Measurements from ENCODE around the gene MCM9. TPM values are rescaled to one million over a fixed set of nuclear protein-coding genes. Genes with fewer than 3 reads are reported as not detected.
"Not testable (repeated sequence)": the region's sequence is repeated elsewhere in the genome, so short reads cannot be mapped to it uniquely, and the experiment has no call there.

MCM9 gene
- total and polyA plus RNA-seq, 5 donors: 2.0 to 8.0 (median 7.2) TPM

DNA sequence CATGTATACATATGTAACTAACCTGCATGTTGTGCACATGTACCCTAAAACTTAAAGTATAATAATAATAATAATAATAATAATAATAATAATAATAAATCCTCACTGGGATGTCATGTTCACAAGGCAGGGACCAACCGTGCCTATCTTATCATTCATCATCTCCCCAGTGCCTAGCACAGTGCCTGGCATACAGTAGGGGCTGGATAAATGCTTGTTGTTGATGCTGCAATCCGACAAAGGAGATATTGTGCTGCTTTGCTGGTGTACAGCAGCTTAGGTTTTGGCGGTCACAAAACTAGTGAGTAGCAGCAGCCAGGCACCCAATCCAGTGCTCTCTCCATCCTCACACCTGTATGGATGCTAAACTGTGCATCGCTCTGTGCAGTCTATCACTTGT is 135.1 kb downstream of the MCM9 start:
- intact Hi-C loops (cut with DNase I): no loop called here
- H3K4me3 ChIP-seq (ENCODE audit: low read length): no peak overlapping the region
- H3K4me1 ChIP-seq (ENCODE audit: control insufficient read depth, insufficient read depth, low read length): no peaks in the 10 kb centered on the region
- H3K9me3 ChIP-seq (ENCODE audit: control insufficient read depth, low read length): no peaks in the 10 kb centered on the region
- WGBS: 92% methylated on average over 4 of the region's 4 CpGs
- H3K27me3 ChIP-seq (ENCODE audit: control insufficient read depth, insufficient read depth): no peaks in the 10 kb centered on the region
- H3K27ac ChIP-seq (ENCODE audit: low read length): no peak overlapping the region
- DNase-seq (no peak), ATAC-seq (no peak)

DNA sequence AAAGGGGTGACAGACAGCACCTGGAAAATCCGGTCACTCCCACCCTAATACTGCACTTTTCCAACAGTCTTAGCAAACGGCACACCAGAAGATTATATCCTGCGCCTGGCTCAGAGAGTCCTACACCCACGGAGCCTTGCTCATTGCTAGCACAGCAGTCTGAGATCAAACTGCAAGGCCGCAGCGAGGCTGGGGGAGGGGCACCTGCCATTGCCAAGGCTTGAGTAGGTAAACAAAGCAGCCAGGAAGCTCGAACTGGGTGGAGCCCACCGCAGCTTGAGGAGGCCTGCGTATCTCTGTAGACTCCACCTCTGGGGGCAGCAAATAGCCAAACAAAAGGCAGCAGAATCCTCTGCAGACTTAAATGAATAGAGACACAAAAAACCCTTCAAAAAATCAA is 138.4 kb downstream of the MCM9 start:
- H3K9me3 ChIP-seq (ENCODE audit: control insufficient read depth, low read length); ATAC-seq; H3K4me1 ChIP-seq (ENCODE audit: control insufficient read depth, insufficient read depth, low read length); H3K27me3 ChIP-seq (ENCODE audit: control insufficient read depth, insufficient read depth); intact Hi-C loops (cut with DNase I); H3K27ac ChIP-seq (ENCODE audit: low read length); H3K4me3 ChIP-seq (ENCODE audit: low read length): not testable (repeated sequence)
- DNase-seq: peak; percentile 20 to 74 (median 67)
- WGBS: 73% methylated on average over 9 of the region's 9 CpGs

DNA sequence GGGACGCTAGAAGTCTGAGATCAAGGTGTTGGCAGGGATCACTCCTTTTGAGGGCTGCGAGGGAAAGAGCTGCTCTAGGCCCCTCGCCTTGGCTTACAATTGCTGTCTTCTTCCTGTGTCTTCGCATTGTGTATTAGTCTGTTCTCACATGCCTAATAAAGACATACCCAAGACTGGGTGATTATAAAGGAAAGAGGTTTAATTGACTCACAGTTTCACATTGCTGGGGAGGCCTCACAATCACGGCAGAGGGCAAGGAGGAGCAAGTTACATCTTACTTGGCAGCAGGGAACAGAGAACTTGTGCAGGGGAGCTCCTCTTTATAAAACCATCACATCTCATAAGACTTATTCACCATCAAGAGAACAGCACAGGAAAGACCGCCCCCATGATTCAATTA is 143.5 kb downstream of the MCM9 start:
- intact Hi-C loops (cut with DNase I): no loop called here
- Histone ChIP-seq H3K9me3 (ENCODE audit: control insufficient read depth, low read length) (no peaks in the 10 kb centered on the region), H3K4me3 (ENCODE audit: low read length) (no peak overlapping the region), H3K4me1 (ENCODE audit: control insufficient read depth, insufficient read depth, low read length) (no peaks in the 10 kb centered on the region), H3K27ac (ENCODE audit: low read length) (no peak overlapping the region), H3K27me3 (ENCODE audit: control insufficient read depth, insufficient read depth) (no peaks in the 10 kb centered on the region)
- ATAC-seq: no peak
- whole genome bisulfite sequencing: 95% methylated on average over 6 of the region's 6 CpGs
- no peak for DNase-seq

DNA sequence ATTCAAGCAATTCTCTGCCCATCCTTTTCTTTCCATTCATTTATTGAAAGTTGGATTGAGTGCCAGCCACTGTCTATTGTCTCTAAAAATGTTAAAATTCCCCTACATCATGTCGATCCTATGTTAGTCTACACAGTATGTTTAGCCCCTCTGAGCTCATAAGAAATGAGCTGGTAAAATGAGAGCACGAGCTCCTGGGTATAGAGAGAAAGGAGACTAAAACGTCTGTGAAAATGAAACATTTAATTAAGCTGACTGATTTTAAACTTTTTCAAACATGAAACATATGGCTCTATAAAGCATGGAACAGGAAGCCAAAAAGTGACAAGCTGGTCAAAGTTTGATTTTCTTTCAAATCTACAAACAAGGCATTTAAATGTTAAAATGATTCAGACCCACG is 145.0 kb downstream of the MCM9 start:
- H3K27ac ChIP-seq (ENCODE audit: low read length): no peak overlapping the region
- no peak overlapping the region for H3K4me3 ChIP-seq (ENCODE audit: low read length)
- H3K9me3 ChIP-seq (ENCODE audit: control insufficient read depth, low read length): no peaks in the 10 kb centered on the region
- 66% methylated on average over 4 of the region's 4 CpGs for WGBS
- H3K4me1 ChIP-seq (ENCODE audit: control insufficient read depth, insufficient read depth, low read length): no peaks in the 10 kb centered on the region
- DNase-seq (no peak), ATAC-seq (no peak)
- intact Hi-C loops (cut with DNase I): no loop called here
- no peaks in the 10 kb centered on the region for H3K27me3 ChIP-seq (ENCODE audit: control insufficient read depth, insufficient read depth)

DNA sequence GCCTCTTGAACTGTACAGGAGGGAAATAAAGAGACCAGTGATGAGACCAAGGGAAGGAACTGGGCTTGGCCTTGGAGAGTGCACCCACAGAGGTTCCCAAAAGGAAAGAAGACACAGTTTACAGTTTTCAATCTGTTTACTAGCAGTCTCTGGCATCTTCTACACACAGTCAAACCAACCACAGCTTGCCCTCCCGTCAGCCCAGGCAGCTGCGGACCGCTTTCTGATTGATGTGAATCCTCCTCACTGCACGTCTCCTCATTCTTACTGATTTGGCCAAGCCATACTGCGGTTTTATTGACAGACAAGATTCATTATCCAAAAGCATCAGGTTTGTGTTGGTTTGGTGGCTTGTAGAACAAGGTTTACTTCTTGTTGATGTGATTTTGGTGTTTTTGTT is 145.5 kb downstream of the MCM9 start:
- Histone ChIP-seq H3K4me3 (ENCODE audit: low read length) (no peak overlapping the region), H3K27ac (ENCODE audit: low read length) (no peak overlapping the region), H3K27me3 (ENCODE audit: control insufficient read depth, insufficient read depth) (no peaks in the 10 kb centered on the region), H3K9me3 (ENCODE audit: control insufficient read depth, low read length) (no peaks in the 10 kb centered on the region), H3K4me1 (ENCODE audit: control insufficient read depth, insufficient read depth, low read length) (peaks cover 3% of the 10 kb centered on the region)
- DNase-seq (no peak), ATAC-seq (no peak)
- intact Hi-C loops (cut with DNase I): no loop called here
- 97% methylated on average over 5 of the region's 5 CpGs for WGBS

DNA sequence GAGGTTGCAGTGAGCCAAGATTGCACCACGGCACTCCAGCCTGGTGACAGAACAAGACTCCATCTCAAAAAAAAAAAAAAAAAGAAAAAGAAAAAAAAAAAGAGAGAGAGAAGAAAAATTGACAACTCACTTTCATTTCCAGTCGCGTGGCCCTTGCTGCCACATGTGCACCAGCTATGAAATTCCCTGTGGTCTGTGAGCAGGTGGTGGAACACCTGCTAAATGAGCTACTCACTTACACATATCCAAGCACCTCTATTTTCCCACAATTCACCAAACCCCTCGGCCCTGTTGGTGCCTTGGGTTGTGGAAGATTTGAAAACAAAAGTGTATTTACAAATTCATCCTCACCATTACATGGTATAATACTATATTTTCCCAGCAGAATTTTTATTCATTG is 146.3 kb downstream of the MCM9 start:
- ATAC-seq (no peak), DNase-seq (no peak)
- H3K27ac ChIP-seq (ENCODE audit: low read length): no peak overlapping the region
- 91% methylated on average over 4 of the region's 4 CpGs for WGBS
- peaks cover 3% of the 10 kb centered on the region for H3K4me1 ChIP-seq (ENCODE audit: control insufficient read depth, insufficient read depth, low read length)
- H3K9me3 ChIP-seq (ENCODE audit: control insufficient read depth, low read length): no peaks in the 10 kb centered on the region
- H3K4me3 ChIP-seq (ENCODE audit: low read length): no peak overlapping the region
- no peaks in the 10 kb centered on the region for H3K27me3 ChIP-seq (ENCODE audit: control insufficient read depth, insufficient read depth)
- intact Hi-C loops (cut with DNase I): no loop called here

DNA sequence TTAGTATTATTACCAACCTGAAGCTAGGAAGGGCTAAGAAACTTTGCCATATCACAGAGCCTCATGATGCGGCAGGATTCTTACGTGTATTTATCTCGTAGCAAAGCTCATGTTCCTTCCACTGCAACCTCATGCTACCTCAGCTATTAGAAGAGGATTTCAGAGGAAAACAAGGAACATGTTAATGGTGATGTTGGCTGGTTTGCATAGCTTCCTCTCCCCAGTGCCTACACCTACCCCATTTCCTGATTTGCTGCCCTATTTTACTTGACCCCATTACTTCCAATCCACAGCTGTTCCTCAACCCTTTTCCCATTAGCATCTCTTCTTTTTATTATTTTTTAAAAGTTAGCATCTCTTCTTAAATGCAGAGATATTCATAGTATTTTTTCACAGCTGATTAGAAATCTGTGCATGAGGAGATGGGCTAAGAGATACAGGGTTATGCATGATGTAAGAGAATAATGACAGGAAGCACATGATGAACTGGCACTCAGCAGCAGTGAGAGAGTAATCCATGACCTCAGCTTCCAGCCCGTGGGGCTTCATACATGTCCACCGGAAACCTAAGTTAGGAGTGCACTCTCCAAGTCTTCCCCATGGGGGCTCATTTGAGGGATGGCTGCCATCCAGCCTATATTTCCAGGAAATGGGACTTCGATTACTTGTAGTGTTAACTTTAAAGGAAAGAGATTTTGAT is 147.1 kb downstream of the MCM9 start:
- Histone ChIP-seq H3K4me3 (ENCODE audit: low read length) (no peak overlapping the region), H3K27ac (ENCODE audit: low read length) (no peak overlapping the region), H3K27me3 (ENCODE audit: control insufficient read depth, insufficient read depth) (no peaks in the 10 kb centered on the region), H3K9me3 (ENCODE audit: control insufficient read depth, low read length) (no peaks in the 10 kb centered on the region), H3K4me1 (ENCODE audit: control insufficient read depth, insufficient read depth, low read length) (peaks cover 3% of the 10 kb centered on the region)
- 53% methylated on average over 6 of the region's 6 CpGs for WGBS
- DNase-seq: no peak
- ATAC-seq: peak in 1 of 2 donors; percentile 62
- intact Hi-C loops (cut with DNase I): no loop called here

DNA sequence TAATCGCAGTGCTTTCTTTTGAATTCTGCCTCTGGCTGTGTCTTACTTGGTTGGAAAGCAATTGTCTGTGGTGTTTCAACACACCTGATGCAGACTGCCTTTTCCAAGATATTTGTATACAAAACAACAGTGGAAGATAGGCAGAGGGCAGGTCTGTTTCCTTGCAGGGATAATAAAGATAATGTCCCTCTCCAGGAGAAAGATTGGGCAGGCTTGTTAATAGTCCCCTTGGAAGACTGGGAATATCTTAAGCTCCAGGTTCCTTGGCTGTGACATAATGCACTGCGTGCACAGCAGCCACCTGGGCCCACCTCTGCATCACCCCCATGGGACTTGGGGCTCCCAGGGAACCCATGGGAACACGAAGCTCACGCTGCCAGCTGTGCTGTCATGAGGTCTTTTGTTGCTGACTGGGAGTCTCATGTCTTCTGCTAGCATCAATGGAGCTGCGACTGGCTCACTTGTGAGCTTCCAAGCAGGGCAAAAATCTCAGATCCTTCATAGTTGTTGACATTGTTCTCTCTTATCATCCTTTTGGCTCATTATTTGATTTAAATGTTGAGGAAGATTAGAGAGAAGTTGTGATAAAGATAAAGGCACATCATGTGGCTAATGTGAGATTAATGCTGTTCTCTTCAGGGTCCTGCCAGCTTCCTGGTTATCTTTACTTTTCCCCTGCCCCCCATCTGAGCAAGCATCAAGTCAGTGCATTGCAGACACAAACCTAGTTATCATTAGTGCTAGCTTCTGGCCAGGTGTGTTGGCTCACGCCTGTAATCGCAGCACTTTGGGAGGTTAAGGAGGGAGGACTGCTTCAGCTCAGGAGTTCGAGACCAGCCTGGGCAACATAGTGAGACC is 148.1 kb downstream of the MCM9 start:
- ATAC-seq (no peak), DNase-seq (no peak)
- H3K27ac ChIP-seq (ENCODE audit: low read length): no peak overlapping the region
- H3K27me3 ChIP-seq (ENCODE audit: control insufficient read depth, insufficient read depth): no peaks in the 10 kb centered on the region
- WGBS: 78% methylated on average over 8 of the region's 8 CpGs
- intact Hi-C loops (cut with DNase I): no loop called here
- peaks cover 3% of the 10 kb centered on the region for H3K4me1 ChIP-seq (ENCODE audit: control insufficient read depth, insufficient read depth, low read length)
- H3K9me3 ChIP-seq (ENCODE audit: control insufficient read depth, low read length): no peaks in the 10 kb centered on the region
- no peak overlapping the region for H3K4me3 ChIP-seq (ENCODE audit: low read length)

DNA sequence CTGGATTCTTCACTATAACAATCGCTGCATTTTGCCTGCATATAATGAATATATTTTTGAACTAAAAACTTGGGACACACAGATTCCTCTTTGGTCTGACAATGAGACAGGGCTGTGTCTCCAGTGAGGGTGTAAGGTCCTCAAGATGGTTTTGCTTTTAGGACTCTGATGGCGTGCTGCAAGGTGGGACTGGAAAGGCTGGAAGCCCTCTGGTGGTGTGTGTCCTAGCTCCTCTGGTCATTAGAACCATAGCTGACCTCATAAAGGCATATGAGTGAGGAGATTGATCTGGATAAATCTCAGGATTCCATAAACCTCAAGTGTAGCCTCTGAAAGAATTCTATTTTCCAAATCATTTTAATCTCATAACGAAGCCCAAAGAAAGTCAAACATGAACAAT is 149.4 kb downstream of the MCM9 start:
- Histone ChIP-seq H3K9me3 (ENCODE audit: control insufficient read depth, low read length) (no peaks in the 10 kb centered on the region), H3K27ac (ENCODE audit: low read length) (no peak overlapping the region), H3K4me1 (ENCODE audit: control insufficient read depth, insufficient read depth, low read length) (peaks cover 3% of the 10 kb centered on the region), H3K4me3 (ENCODE audit: low read length) (no peak overlapping the region), H3K27me3 (ENCODE audit: control insufficient read depth, insufficient read depth) (no peaks in the 10 kb centered on the region)
- intact Hi-C loops (cut with DNase I): no loop called here
- ATAC-seq: no peak
- 95% methylated on average over 3 of the region's 3 CpGs for WGBS
- DNase-seq: no peak

DNA sequence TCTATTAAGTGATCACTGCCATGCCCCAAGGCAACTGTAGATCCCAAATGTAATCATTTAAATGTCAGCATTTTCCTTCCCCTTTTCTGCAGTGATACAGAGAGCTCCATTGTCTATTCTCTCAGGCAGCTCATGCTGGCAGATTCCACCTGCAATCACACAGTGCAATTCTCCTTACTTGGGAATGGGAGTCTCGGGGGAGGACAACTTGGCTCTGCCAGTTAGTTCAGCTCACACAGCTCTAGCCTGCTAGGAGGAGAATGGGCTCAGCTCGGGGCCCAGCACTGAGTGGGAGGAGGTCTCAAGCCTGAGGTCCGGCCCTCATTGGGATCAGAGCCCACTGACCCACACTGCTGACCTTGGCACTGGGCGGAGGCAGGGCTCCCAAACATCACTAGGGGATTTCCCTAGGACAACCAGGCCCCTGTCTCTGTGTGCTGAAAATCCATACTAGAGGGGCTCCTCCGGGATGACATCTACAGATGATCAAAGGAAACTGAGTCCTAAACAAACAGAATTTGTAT is 150.3 kb downstream of the MCM9 start:
- Histone ChIP-seq H3K9me3 (ENCODE audit: control insufficient read depth, low read length) (no peaks in the 10 kb centered on the region), H3K27ac (ENCODE audit: low read length) (no peak overlapping the region), H3K4me3 (ENCODE audit: low read length) (no peak overlapping the region), H3K27me3 (ENCODE audit: control insufficient read depth, insufficient read depth) (no peaks in the 10 kb centered on the region), H3K4me1 (ENCODE audit: control insufficient read depth, insufficient read depth, low read length) (peaks cover 3% of the 10 kb centered on the region)
- ATAC-seq (peak; percentile 70 to 86), DNase-seq (peak; percentile 46 to 73 (median 70))
- WGBS: 37% methylated on average over 5 of the region's 5 CpGs
- intact Hi-C loops (cut with DNase I): no loop called here

DNA sequence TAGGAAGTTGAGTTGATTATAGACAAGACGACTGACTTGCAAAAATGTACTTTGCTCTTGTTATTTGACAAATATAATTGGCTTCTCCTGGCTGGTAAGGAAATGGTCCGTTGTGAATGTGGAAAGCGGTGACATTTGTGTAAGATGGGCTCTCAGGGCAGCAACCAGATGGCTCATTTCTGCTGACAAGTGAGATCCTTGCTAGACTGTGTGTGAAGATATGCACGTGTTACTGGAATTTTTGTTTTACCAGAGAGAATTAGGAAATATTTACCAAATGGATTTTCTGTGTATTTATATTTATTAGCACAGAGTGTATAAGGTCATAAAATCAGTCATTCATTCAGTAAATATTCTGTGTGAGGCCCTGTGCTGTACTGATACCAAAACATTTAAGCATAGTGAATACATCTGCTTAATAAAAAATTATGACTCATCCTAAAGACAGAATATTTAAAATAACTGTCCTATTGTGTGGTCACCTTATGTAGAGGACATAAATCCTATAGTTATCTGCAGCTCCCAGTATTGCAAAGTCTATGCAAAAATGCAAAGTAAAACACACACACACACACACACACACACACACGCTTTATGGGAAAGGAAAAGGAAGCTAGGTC is 150.9 kb downstream of the MCM9 start:
- no peak overlapping the region for H3K27ac ChIP-seq (ENCODE audit: low read length)
- no peaks in the 10 kb centered on the region for H3K9me3 ChIP-seq (ENCODE audit: control insufficient read depth, low read length)
- 45% methylated on average over 5 of the region's 5 CpGs for WGBS
- H3K4me1 ChIP-seq (ENCODE audit: control insufficient read depth, insufficient read depth, low read length): peaks cover 3% of the 10 kb centered on the region
- no peak overlapping the region for H3K4me3 ChIP-seq (ENCODE audit: low read length)
- ATAC-seq (no peak), DNase-seq (no peak)
- intact Hi-C loops (cut with DNase I): no loop called here
- H3K27me3 ChIP-seq (ENCODE audit: control insufficient read depth, insufficient read depth): no peaks in the 10 kb centered on the region

All from right cardiac atrium (tissue), 5 donors.